Measurements from ENCODE around the gene ADAMTSL5.

ADAMTSL5 gene

DNA sequence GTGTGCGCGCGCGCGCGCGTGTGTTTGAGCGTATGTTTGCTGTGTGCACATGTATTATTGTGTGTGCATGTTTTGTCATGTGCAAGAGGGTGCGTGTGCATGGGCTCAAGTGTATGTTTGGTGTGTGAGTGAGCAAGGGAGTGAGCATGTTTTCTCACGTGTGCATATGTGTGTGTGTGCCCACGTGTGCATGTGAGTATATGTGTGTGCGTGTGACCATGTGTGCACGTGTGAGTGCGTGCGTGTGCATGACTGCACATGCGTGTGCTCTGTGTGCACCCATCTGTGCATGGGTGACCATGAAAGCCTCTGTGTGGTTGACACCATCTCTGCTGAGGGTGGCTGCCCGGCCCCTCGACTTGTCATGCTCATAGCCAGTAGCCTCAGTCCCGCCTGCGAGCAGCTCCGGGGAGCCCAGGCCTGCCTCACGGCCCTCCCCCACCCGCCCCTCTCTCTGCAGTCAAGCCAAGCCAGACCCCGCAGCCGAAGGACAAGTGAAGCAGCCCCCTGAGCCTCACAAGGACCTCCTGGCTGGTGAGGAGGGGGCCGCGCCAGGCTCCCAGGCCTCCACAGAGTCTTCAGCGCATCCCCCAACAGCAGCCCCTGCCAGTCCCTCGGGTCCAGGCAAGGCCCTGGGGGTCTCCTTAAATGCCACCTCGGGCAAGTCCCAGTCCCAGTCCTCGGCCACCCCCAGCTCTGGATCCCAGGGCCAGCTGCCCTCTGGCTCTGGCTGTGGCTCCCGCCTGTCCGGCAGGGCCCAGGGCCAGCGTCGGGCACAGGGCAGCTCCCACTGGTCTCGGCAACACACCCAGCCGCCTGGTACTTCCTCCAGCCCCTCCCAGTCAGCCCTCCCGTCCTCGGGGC lies 15.9 kb downstream of the ADAMTSL5 start:
- DNase-seq (ENCODE audit: low spot score) = no peak

DNA sequence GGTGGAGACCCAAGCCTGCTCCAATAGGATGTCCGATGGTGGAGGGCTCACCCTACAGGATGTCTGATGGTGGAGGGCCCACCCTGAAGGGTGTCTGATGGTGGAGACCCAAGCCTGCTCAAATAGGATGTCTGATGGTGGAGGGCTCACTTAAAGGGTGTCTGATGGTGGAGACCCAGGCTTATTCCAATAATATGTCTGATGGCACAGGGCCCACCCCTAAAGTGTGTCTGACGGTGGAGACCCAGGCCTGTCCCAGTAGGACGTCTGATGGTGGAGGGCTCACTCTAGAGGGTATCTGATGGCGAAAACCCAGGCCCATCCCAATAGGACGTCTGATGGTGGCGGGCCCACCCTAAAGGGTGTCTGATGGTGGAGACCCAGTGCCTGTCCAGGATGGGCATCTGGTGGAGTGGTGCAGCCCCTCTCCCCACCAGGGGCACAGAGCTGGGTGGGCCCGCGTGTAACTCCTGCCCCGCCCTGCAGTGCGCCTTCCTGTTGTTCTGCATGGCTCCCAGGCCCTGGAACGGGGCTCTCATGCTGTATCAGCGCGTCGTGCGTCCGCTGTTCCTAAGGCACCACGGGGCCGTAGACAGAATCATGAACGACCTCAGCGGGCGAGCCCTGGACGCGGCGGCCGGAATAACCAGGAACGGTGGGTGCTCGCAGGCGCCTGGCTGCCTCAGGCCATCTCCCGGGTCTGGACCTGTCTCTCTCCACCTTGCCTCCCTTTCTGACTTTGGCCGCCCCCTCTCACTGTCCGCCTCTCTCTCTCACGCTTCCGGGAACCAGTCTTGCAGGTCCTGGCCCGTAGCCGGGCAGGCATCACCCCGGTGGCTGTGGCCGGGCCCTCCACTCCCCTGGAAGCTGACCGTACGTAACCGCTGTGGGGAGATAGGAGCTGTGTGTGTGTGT lies 16.8 kb downstream of the ADAMTSL5 start:
- no peak for DNase-seq (ENCODE audit: low spot score)

GRCh38 chr19:1495051-1495798 lies 17.6 kb downstream of the ADAMTSL5 start:
- DNase-seq (ENCODE audit: low spot score) = no peak

DNA sequence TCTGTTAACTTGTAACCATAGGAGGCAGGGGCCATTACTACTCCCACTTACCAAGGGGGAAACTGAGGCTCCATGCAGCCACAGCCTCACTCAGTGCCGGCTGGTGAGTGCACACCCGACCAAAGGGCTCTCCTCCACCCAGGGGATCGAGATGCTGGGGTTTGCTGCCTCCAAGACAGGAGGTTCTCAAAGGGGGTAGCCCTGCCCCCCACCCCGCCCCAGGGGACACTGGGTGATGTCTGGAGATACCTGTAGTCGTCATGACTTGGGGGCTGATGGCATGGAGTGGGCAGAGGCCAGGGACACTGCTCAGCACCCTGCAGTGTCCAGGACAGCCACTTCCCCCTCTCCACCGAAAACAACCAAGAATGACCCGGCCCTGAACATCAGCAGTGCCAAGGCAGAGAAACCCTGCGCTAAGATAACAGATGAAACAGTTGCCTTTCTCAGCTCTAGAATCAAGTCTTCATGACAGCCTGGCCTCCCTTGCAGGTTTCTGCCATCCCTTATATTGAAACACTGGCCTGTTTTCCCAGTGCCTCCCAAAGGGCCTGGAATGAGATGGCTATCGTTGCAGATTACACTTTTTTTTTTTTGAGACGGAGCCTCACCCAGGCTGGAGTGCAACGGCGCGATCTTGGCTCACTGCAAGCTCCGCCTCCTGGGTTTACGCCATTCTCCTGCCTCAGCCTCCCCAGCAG lies 18.6 kb downstream of the ADAMTSL5 start:
- no peak for DNase-seq (ENCODE audit: low spot score)

GRCh38 chr19:1492474-1493006 lies 20.3 kb downstream of the ADAMTSL5 start:
- no peak for DNase-seq (ENCODE audit: low spot score)

DNA sequence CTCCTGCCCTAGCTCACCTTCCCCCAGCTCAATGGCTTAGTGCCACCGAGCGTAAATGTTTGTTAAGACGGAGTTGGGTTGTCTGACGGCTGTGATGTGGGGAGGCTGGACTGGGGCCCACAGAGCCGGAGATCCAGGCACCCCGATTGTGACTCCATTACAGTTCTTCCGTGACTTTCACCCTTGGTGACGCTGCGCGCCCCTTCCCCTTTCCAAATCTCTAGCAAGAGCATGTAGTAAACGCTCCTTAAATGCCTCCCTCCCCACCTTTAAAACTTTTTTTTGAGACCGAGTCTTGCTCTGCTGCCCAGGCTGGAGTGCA lies 21.0 kb downstream of the ADAMTSL5 start:
- DNase-seq (ENCODE audit: low spot score) = no peak

DNA sequence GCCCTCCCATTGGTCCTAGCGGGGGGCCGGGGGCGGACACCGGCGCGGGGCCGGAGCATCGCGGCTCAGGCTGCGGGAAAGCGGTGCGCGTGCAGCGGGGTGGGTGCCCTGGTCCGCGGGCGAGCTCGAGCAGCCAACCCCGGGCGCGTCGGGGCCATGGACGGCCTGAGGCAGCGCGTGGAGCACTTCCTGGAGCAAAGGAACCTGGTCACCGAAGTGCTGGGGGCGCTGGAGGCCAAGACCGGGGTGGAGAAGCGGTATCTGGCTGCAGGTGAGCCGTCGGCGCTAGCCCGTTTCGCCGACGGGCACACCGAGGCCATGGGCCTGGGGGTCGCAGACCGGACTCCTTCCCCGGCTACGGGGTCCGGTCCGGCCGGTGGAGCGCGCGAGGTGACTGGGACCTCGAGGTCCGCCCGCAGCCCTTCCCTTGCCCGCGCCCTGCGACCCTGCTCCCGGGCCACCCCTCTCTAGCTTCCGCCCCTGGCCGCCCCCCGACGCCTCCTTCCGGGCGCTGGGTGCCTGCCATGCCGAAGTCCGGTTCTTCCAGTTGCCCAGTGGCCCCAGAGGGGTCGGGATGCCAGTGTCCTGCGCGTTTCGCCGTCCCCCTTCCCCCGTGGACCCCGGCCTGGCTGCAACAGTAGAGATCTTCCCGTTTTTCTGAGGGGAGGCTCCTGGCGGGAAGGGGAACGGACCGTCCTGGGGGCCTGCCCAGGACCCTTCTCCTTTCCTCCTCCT lies 21.5 kb downstream of the ADAMTSL5 start, which contains the start of gene REEP6:
REEP6 (plus strand) TSS at position 68 of the 735 bp plus-strand sequence; CDS start at position 157, 89 bp downstream.
- DNase-seq (ENCODE audit: low spot score) = no peak

DNA sequence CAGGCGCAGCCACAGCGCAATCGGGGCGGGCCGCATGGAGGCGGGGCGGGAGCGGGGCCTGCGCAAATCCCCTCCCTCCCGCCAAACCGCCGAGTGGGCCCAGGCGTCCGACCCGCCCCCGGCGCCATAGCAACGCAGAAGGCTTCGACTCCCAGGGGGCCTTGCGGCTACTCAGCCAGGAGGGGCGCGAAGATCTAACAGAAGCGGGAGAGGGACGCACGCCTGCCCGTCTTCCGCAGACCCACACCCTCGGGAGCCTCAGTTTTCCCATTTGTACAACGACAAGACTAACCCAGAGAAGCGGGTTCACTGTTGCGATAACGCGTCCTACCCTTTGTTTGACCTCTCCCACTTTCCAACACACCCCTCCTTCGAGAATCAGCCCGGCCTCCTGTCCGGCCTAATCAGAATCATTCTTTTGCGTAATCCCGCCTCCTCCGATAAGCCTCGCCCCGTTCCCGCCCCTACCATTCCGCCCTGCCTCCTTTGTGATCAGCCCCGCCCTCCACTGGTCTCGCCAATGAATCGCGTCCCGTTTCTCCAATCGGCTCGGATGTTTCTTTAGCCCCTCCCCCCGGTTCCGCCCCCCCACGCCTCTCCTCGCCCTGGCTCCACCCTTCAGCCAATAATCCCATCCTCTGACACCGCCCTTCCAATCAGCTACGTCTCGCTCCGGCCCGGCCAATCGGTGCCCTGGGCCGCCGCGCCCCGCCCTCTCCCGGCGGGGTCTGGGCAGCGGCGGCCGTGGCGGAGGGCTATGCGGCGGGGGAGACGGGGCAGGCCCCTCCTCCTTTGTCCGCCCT lies 22.3 kb downstream of the ADAMTSL5 start, which contains the start of gene PCSK4:
PCSK4 (minus strand) TSS at position 40 of the 803 bp plus-strand sequence; CDS start at position 36, 4 bp downstream.
- DNase-seq (ENCODE audit: low spot score) = peak; percentile 98

GRCh38 chr19:1489463-1490310 lies 23.1 kb downstream of the ADAMTSL5 start:
- no peak for DNase-seq (ENCODE audit: low spot score)

GRCh38 chr19:1488282-1488601 lies 24.6 kb downstream of the ADAMTSL5 start:
- no peak for DNase-seq (ENCODE audit: low spot score)

DNA sequence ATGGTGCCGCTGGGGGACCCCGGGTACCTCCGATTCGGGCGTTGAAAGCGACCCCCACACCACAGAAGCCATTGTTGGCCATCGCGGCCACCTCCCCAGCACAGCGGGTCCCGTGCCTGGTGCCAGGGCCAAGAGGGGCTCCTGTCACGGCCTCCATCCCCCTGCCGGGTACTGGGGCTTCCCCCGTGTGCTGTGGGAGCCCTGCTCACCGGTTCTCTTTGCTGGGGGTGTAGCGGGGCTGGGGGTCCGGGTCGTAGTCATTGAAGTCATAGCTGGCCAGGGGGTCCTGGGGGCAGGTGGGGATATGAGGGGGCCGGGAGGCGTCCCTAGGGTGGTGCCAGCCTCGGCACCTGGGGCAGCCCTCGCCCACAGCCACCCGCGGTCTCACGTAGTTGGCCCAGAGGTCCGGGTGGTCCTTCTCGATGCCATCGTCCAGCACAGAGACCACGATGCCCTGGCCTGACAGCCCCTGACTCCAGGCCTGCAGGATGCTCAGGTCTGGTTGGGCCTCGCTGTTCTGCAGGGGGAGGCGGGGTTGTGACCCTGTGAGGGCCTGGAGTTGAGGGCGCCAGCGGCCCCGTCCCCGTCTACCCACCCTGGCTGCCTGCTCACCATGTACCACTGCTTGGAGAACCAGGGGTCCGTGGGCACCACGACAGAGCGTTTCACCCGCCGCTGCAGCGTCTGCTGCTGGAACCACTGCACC lies 25.1 kb downstream of the ADAMTSL5 start:
- no peak for DNase-seq (ENCODE audit: low spot score)

- no peak for DNase-seq (ENCODE audit: low spot score)
These were observed 25.9 kb downstream of the ADAMTSL5 start for GRCh38 chr19:1486720-1487575.

DNA sequence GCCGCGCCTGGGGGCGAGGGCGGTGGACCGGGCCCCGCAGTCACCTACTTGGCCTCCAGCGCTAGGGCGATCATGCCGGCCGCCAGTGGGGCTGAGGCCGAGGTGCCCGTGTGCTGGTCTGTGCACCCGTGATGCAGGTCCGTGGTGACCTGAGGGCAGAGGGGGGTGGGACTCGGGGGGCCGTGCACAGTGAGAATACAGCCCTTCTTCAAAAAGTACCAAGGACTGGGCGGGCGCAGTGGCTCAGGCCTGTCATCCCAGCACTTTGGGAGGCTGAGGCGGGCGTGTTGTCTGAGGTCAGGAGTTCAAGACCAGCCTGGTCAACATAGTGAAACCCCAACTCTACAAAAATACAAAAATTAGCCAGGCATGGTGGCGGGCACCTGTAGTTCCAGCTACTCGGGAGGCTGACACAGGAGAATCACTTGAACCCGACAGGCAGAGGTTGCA lies 28.8 kb downstream of the ADAMTSL5 start:
- no peak for DNase-seq (ENCODE audit: low spot score)

- DNase-seq (ENCODE audit: low spot score) = no peak
These were observed 29.5 kb downstream of the ADAMTSL5 start for GRCh38 chr19:1483131-1483978.

GRCh38 chr19:1482361-1483130 lies 30.3 kb downstream of the ADAMTSL5 start:
- DNase-seq (ENCODE audit: low spot score) = no peak
